Thyroid gland (tissue), 4 donors: ENCODE measurements around the gene TRIM41.
"Not testable (repeated sequence)": the region's sequence is repeated elsewhere in the genome, so short reads cannot be mapped to it uniquely, and the experiment has no call there.

Experiments
- POLR2A ChIP-seq, 2 donors: fragments of 450-650 bp; IDR thresholded peaks; one replicate each; pipeline ENCODE4 v1.6.1; 2017; ENCODE audit warnings: antibody characterized with exemption in 2 of 2, mild to moderate bottlenecking in 2 of 2, moderate library complexity in 1 of 2
- TF ChIP-seq, protein P1 (sequence below), 6 experiments: fragments of 200-600 bp in 3 of 6; fragments of 450-650 bp in 3 of 6; sonication (generic) in 3 of 6; IDR thresholded peaks; one replicate each; pipeline ENCODE4 v1.5.1; 2016 to 2019; ENCODE audit warnings: antibody characterized with exemption in 6 of 6, mild to moderate bottlenecking in 2 of 6, inconsistent platforms in 1 of 6, moderate library complexity in 1 of 6

DNA sequence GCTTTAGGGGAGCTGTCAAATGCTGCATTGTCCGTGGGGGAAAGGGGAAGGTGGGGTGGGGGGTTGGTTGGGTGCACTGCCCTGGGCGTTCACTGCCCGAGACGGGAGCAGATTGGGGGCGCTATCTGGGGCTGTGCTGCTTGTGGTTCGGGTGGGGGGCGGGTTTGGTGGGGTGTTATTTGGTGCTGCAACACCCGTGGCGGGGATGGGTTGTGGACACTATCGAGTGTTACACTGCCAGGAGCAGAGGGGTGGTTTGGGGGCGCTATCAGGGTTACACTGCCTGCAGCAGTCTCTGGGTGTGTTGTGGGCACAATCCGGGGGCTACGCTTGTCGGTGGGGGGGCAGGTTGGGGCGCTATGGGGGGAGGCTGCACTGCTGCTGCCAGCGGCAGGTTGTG lies 59.3 kb downstream of the TRIM41 start:
- TF ChIP-seq, protein P1, sequence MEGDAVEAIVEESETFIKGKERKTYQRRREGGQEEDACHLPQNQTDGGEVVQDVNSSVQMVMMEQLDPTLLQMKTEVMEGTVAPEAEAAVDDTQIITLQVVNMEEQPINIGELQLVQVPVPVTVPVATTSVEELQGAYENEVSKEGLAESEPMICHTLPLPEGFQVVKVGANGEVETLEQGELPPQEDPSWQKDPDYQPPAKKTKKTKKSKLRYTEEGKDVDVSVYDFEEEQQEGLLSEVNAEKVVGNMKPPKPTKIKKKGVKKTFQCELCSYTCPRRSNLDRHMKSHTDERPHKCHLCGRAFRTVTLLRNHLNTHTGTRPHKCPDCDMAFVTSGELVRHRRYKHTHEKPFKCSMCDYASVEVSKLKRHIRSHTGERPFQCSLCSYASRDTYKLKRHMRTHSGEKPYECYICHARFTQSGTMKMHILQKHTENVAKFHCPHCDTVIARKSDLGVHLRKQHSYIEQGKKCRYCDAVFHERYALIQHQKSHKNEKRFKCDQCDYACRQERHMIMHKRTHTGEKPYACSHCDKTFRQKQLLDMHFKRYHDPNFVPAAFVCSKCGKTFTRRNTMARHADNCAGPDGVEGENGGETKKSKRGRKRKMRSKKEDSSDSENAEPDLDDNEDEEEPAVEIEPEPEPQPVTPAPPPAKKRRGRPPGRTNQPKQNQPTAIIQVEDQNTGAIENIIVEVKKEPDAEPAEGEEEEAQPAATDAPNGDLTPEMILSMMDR (IDR thresholded peaks at IDR 0.05) = not testable (repeated sequence)
- not testable (repeated sequence) for TF ChIP-seq POLR2A (IDR thresholded peaks at IDR 0.05)
